H1 (cell line): ENCODE measurements around the gene ADAMTS14.

Experiments
- CEBPB ChIP-seq: IDR thresholded peaks from 2 replicates; pipeline ENCODE4 v1.6.1; 2012; ENCODE audit warnings: low read depth, low read length
- CHD2 ChIP-seq: IDR thresholded peaks from 2 replicates; pipeline ENCODE4 v1.6.1; 2012; ENCODE audit warnings: low read length, improper control_type of control experiment
- EZH2 ChIP-seq: fragments of 200-600 bp; sonication (generic); IDR thresholded peaks from 2 replicates; pipeline ENCODE4 v1.7.1; 2012; ENCODE audit warnings: low read depth, mild to moderate bottlenecking, moderate library complexity, low read length, inconsistent platforms; ENCODE audit not compliant: severe bottlenecking
- MAX ChIP-seq: IDR thresholded peaks from 2 replicates; pipeline ENCODE4 v1.6.1; 2012; ENCODE audit warnings: inconsistent platforms
- POLR2AphosphoS5 ChIP-seq: IDR thresholded peaks from 2 replicates; pipeline ENCODE4 v1.6.1; 2011; ENCODE audit warnings: low read depth, low read length
- POU5F1 ChIP-seq: IDR thresholded peaks from 2 replicates; pipeline ENCODE4 v1.6.1; 2011; ENCODE audit warnings: low read depth, mild to moderate bottlenecking, low read length, moderate library complexity
- RFX5 ChIP-seq: IDR thresholded peaks from 2 replicates; pipeline ENCODE4 v1.6.1; 2011; ENCODE audit warnings: low read depth, low read length, improper control_type of control experiment, borderline replicate concordance
- TCF12 ChIP-seq: IDR thresholded peaks from 2 replicates; pipeline ENCODE4 v1.6.1; 2011; ENCODE audit warnings: low read depth, mild to moderate bottlenecking, low read length

- TF ChIP-seq EZH2, result no peak
- TF ChIP-seq CEBPB, result no peak
- no peak for TF ChIP-seq TCF12
- no peak for TF ChIP-seq CHD2
- TF ChIP-seq POU5F1, result no peak
- TF ChIP-seq POLR2AphosphoS5, result no peak
- TF ChIP-seq MAX, result no peak
- TF ChIP-seq RFX5, result no peak
Measured at GRCh38 chr10:70711177-70711576, 38.9 kb downstream of the ADAMTS14 start.
